HG02970 (cell line): Measurements from ENCODE around the gene ACVR2B.

Source experiments
- ATAC-seq: cut with Tn5 transposase; IDR thresholded peaks from one replicate; pipeline ENCODE4 v1.9.1; 2021; ENCODE audit warnings: mild to moderate bottlenecking, moderate library complexity, moderate number of reproducible peaks; ENCODE audit not compliant: unreplicated experiment, low FRiP score

Gene ACVR2B

DNA sequence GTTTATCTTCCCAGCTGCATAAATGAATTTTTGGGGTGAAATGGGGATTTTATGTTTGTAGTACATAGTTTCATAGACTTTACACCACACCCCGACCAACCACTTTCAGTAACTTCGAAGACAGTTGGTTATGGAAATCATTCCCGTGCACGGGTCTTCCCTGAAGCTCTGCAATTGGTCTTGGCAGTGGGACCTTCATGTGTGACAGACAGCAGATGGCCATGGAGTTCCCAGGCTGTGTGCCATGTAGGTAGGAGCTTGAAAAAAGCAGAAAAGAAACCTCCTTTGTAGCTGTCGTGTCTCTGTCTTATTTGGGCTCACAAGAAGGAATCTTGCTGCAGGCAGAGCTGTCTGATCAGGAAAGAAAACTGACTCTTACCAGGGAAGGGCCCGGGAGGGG lies 68.3 kb downstream of the ACVR2B start:
- no peak for ATAC-seq

GRCh38 chr3:38524141-38524739 lies 70.5 kb downstream of the ACVR2B start:
- ATAC-seq, result no peak

DNA sequence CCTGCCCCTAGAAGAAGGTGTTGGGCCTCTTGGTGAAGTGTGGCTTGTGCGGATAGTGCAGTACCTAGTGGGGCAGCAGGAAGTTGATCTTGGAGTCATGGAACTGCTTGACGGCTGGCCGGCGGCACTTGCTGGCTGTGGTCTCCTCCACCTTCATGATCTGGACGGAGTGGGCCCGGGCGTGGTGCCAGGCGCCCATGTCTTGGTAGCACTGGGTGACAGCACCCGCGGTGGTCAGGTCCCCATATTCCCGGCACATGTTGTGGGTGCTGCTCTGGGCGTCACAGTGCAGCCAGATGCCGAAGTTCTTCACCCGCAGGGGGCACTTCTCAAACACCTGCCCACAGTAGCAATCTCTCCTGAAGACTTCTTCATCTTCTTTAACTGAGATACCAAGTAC lies 73.1 kb downstream of the ACVR2B start:
- no peak for ATAC-seq

- ATAC-seq, result no peak
These were observed 74.8 kb downstream of the ACVR2B start for GRCh38 chr3:38528457-38528856.

GRCh38 chr3:38532529-38532928 lies 78.8 kb downstream of the ACVR2B start:
- no peak for ATAC-seq

GRCh38 chr3:38533285-38533976 lies 79.7 kb downstream of the ACVR2B start:
- no peak for ATAC-seq

- no peak for ATAC-seq
These were observed 80.5 kb downstream of the ACVR2B start for GRCh38 chr3:38534180-38534579.

DNA sequence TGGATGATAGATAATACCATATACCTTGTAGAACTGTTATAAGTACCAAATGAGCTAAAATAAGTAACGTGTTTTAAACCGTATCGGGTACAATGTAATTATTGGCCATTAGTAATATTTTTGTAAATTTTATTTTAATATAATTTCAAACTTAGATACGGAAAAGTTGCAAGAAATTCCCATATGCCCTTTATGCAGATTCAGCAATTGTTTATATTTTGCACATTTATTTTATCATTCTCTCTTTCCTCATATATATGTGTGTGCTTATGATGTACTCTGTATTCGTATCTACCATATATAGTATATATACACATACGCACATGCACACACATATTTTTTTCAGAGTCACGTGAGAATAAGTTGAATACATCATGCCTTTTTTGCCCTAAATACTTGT lies 80.9 kb downstream of the ACVR2B start:
- no peak for ATAC-seq

DNA sequence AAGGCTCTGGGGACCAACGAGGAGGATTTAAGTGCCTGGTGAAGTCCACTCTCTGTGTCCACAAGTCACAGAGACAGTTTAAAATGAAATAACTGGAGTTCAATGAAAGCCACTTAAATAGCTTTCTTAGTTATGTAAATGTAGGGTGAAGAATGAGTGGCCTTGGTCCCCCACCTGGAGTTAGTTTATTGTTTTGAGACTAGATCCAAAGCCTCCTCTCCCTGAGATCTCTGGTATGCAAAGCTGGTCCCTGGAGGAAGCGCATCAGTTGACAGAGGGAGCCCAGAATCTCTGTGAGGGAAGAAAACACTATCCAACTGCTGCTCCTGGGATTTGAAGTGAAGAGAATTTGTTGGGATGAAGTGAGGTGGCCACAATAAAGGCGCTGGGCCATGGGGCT lies 83.0 kb downstream of the ACVR2B start:
- ATAC-seq, result no peak

GRCh38 chr3:38538773-38539353 lies 85.2 kb downstream of the ACVR2B start:
- no peak for ATAC-seq

- no peak for ATAC-seq
These were observed 88.1 kb downstream of the ACVR2B start for GRCh38 chr3:38541806-38542205.
